ENCODE data around the gene FSTL4.

Gene FSTL4

GRCh38 chr5:133441166-133441815 is 171.1 kb downstream of the FSTL4 start:
- Histone ChIP-seq H2AFZ (ENCODE audit: low read depth) (no peak overlapping the region), H3K79me2 (ENCODE audit: insufficient read depth, low read depth) (no peaks in the 10 kb centered on the region), H3K4me3 (IDR thresholded peaks at IDR 0.05; ENCODE audit: insufficient read depth, low read depth, low read length) (no peak overlapping the region), H3K4me2 (no peak overlapping the region), H3K27me3 (ENCODE audit: insufficient read depth, low read depth) (no peaks in the 10 kb centered on the region), H3K36me3 (ENCODE audit: insufficient read depth) (no peaks in the 10 kb centered on the region), H4K20me1 (ENCODE audit: insufficient read depth) (no peaks in the 10 kb centered on the region), H3K4me1 (ENCODE audit: low read depth, poor library complexity, severe bottlenecking) (no peaks in the 10 kb centered on the region), H3K27ac (no peak overlapping the region), H3K9ac (no peak overlapping the region)
- TF ChIP-seq CTCF (conservative IDR thresholded peaks at IDR 0.05; ENCODE audit: low read depth, low read length), result no peak

- no peak overlapping the region for H3K4me3 ChIP-seq (IDR thresholded peaks at IDR 0.05; ENCODE audit: insufficient read depth, low read depth, low read length)
- H2AFZ ChIP-seq (ENCODE audit: low read depth), result no peak overlapping the region
- H3K27me3 ChIP-seq (ENCODE audit: insufficient read depth, low read depth), result no peaks in the 10 kb centered on the region
- no peak overlapping the region for H3K27ac ChIP-seq
- no peak overlapping the region for H3K4me2 ChIP-seq
- H3K79me2 ChIP-seq (ENCODE audit: insufficient read depth, low read depth), result no peaks in the 10 kb centered on the region
- no peaks in the 10 kb centered on the region for H3K36me3 ChIP-seq (ENCODE audit: insufficient read depth)
- H4K20me1 ChIP-seq (ENCODE audit: insufficient read depth), result no peaks in the 10 kb centered on the region
- no peaks in the 10 kb centered on the region for H3K4me1 ChIP-seq (ENCODE audit: low read depth, poor library complexity, severe bottlenecking)
- no peak for TF ChIP-seq CTCF (conservative IDR thresholded peaks at IDR 0.05; ENCODE audit: low read depth, low read length)
- no peak overlapping the region for H3K9ac ChIP-seq
Measured at GRCh38 chr5:133440467-133441115, 171.8 kb downstream of the FSTL4 start.

- H3K79me2 ChIP-seq (ENCODE audit: insufficient read depth, low read depth), result no peaks in the 10 kb centered on the region
- H3K4me3 ChIP-seq (IDR thresholded peaks at IDR 0.05; ENCODE audit: insufficient read depth, low read depth, low read length), result no peak overlapping the region
- H3K4me1 ChIP-seq (ENCODE audit: low read depth, poor library complexity, severe bottlenecking), result no peaks in the 10 kb centered on the region
- H3K27me3 ChIP-seq (ENCODE audit: insufficient read depth, low read depth), result no peaks in the 10 kb centered on the region
- no peak overlapping the region for H3K9ac ChIP-seq
- no peak for TF ChIP-seq CTCF (conservative IDR thresholded peaks at IDR 0.05; ENCODE audit: low read depth, low read length)
- H3K4me2 ChIP-seq, result no peak overlapping the region
- H3K36me3 ChIP-seq (ENCODE audit: insufficient read depth), result no peaks in the 10 kb centered on the region
- no peak overlapping the region for H2AFZ ChIP-seq (ENCODE audit: low read depth)
- H4K20me1 ChIP-seq (ENCODE audit: insufficient read depth), result no peaks in the 10 kb centered on the region
- no peak overlapping the region for H3K27ac ChIP-seq
Measured at GRCh38 chr5:133439859-133440258, 172.5 kb downstream of the FSTL4 start.

GRCh38 chr5:133438487-133438886 is 173.9 kb downstream of the FSTL4 start:
- H3K27ac ChIP-seq, result no peak overlapping the region
- no peak for TF ChIP-seq CTCF (conservative IDR thresholded peaks at IDR 0.05; ENCODE audit: low read depth, low read length)
- H4K20me1 ChIP-seq (ENCODE audit: insufficient read depth), result no peaks in the 10 kb centered on the region

More at GRCh38 chr5:133438487-133438886, 173.9 kb downstream of the FSTL4 start:
- no peak overlapping the region for H3K9ac ChIP-seq
- no peaks in the 10 kb centered on the region for H3K27me3 ChIP-seq (ENCODE audit: insufficient read depth, low read depth)
- H3K36me3 ChIP-seq (ENCODE audit: insufficient read depth), result no peaks in the 10 kb centered on the region
- H3K4me1 ChIP-seq (ENCODE audit: low read depth, poor library complexity, severe bottlenecking), result no peaks in the 10 kb centered on the region
- H2AFZ ChIP-seq (ENCODE audit: low read depth), result no peak overlapping the region
- no peak overlapping the region for H3K4me2 ChIP-seq
- no peaks in the 10 kb centered on the region for H3K79me2 ChIP-seq (ENCODE audit: insufficient read depth, low read depth)
- no peak overlapping the region for H3K4me3 ChIP-seq (IDR thresholded peaks at IDR 0.05; ENCODE audit: insufficient read depth, low read depth, low read length)

All from KMS-11 (cell line).